SU-DHL-6 (cell line): ENCODE measurements around the gene F8.
"Not testable (repeated sequence)": the region's sequence is repeated elsewhere in the genome, so short reads cannot be mapped to it uniquely, and the experiment has no call there.

Source experiments
- H2AFZ ChIP-seq: fragments of 200-600 bp; sonication (generic); 2 replicates; pipeline ENCODE4 v1.6.1; 2014; ENCODE audit warnings: low read depth, mild to moderate bottlenecking, moderate library complexity, mixed read lengths, antibody characterized with exemption, low read length; ENCODE audit not compliant: severe bottlenecking
- H3F3A ChIP-seq: fragments of 200-600 bp; shearing (Covaris generic); 2 replicates; pipeline ENCODE4 v1.6.0; 2016; ENCODE audit warnings: antibody characterized with exemption, mild to moderate bottlenecking; ENCODE audit not compliant: insufficient read depth
- H3K27ac ChIP-seq: fragments of 200-600 bp; sonication (generic); 2 replicates; pipeline ENCODE4 v1.5.1; 2016; ENCODE audit warnings: low read depth, mild to moderate bottlenecking, low read length, moderate library complexity, mixed read lengths
- H3K27me3 ChIP-seq: fragments of 200-600 bp; sonication (generic), shearing (Covaris generic); 2 replicates; pipeline ENCODE4 v1.6.0; 2014; ENCODE audit warnings: mild to moderate bottlenecking, low read length
- H3K36me3 ChIP-seq: fragments of 200-600 bp; sonication (generic); 2 replicates; pipeline ENCODE4 v1.6.1; 2014; ENCODE audit warnings: mild to moderate bottlenecking, low read length, mixed read lengths
- H3K4me2 ChIP-seq: fragments of 300-600, 200-600 bp; shearing (Covaris generic), sonication (generic); 2 replicates; pipeline ENCODE4 v1.6.0; 2014; ENCODE audit warnings: low read length, low read depth, mild to moderate bottlenecking; ENCODE audit not compliant: poor library complexity, severe bottlenecking
- H3K4me3 ChIP-seq: fragments of 200-600 bp; sonication (generic); 2 replicates; pipeline ENCODE4 v1.5.1; 2014; ENCODE audit warnings: antibody characterized with exemption, low read length, mild to moderate bottlenecking, mixed read lengths; ENCODE audit not compliant: insufficient read depth, poor library complexity, severe bottlenecking
- H3K79me2 ChIP-seq: fragments of 200-600 bp; sonication (generic); 2 replicates; pipeline ENCODE4 v1.6.1; 2014; ENCODE audit warnings: mild to moderate bottlenecking, low read length, moderate library complexity; ENCODE audit not compliant: insufficient read depth
- H3K9ac ChIP-seq: fragments of 200-600 bp; sonication (generic); 2 replicates; pipeline ENCODE4 v1.7.0; 2014; ENCODE audit warnings: mild to moderate bottlenecking, low read length
- H3K9me2 ChIP-seq: fragments of 200-600 bp; sonication (generic); replicated peaks from 2 replicates; pipeline ENCODE4 v1.6.1; 2014; ENCODE audit warnings: low read length; ENCODE audit not compliant: insufficient read depth
- H3K9me3 ChIP-seq: fragments of 200-600 bp; sonication (generic); 2 replicates; pipeline ENCODE4 v1.6.1; 2014; ENCODE audit warnings: low read length, mixed read lengths; ENCODE audit not compliant: insufficient read depth
- H4K20me1 ChIP-seq: fragments of 200-600 bp; sonication (generic); 2 replicates; pipeline ENCODE4 v1.6.1; 2014; ENCODE audit warnings: low read depth, mild to moderate bottlenecking, antibody characterized with exemption, low read length, moderate library complexity, mixed read lengths
- EZH2phosphoT487 ChIP-seq: fragments of 200-600 bp; sonication (generic), shearing (Covaris generic); conservative IDR thresholded peaks from 2 replicates; pipeline ENCODE4 v1.6.1; 2018; ENCODE audit warnings: mild to moderate bottlenecking, antibody characterized with exemption, low read length, moderate library complexity, mixed read lengths
- TF ChIP-seq, protein P1 (sequence below): fragments of 200-600 bp; sonication (generic); IDR thresholded peaks from one replicate; pipeline ENCODE4 v1.5.1; 2017; ENCODE audit warnings: antibody characterized with exemption, mild to moderate bottlenecking, low read length, moderate library complexity; ENCODE audit not compliant: insufficient read depth, poor library complexity, severe bottlenecking

The F8 gene

DNA sequence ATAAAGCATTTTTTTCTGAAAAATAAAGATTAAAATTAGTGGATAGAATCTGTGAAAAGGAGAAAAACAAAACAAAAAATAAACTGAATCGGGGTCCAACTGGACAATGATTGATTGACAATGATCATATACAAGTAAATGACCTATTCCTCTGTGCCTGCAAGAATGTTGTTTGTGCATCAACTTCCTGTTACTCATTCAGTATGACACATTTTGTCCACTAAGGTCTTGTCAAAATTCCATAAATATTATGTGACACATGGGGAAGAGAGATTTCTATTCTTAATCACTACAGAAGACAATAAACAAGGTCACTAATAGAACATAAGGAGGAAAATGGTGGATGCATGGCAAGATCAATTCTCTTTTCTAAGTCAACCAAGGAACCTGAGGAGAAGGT is 54.9 kb downstream of the F8 start:
- Histone ChIP-seq H2AFZ (no peak overlapping the region), H3K9ac (no peak overlapping the region), H3K27me3 (no peaks in the 10 kb centered on the region), H4K20me1 (no peaks in the 10 kb centered on the region), H3K36me3 (no peaks in the 10 kb centered on the region), H3K4me3 (no peak overlapping the region), H3K4me2 (no peak overlapping the region), H3F3A (no peaks in the 10 kb centered on the region), H3K79me2 (no peaks in the 10 kb centered on the region), H3K9me3 (no peaks in the 10 kb centered on the region), H3K27ac (no peak overlapping the region), H3K9me2 (no peaks in the 10 kb centered on the region)
- TF ChIP-seq, protein P1, sequence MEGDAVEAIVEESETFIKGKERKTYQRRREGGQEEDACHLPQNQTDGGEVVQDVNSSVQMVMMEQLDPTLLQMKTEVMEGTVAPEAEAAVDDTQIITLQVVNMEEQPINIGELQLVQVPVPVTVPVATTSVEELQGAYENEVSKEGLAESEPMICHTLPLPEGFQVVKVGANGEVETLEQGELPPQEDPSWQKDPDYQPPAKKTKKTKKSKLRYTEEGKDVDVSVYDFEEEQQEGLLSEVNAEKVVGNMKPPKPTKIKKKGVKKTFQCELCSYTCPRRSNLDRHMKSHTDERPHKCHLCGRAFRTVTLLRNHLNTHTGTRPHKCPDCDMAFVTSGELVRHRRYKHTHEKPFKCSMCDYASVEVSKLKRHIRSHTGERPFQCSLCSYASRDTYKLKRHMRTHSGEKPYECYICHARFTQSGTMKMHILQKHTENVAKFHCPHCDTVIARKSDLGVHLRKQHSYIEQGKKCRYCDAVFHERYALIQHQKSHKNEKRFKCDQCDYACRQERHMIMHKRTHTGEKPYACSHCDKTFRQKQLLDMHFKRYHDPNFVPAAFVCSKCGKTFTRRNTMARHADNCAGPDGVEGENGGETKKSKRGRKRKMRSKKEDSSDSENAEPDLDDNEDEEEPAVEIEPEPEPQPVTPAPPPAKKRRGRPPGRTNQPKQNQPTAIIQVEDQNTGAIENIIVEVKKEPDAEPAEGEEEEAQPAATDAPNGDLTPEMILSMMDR: no peak
- TF ChIP-seq EZH2phosphoT487: no peak

DNA sequence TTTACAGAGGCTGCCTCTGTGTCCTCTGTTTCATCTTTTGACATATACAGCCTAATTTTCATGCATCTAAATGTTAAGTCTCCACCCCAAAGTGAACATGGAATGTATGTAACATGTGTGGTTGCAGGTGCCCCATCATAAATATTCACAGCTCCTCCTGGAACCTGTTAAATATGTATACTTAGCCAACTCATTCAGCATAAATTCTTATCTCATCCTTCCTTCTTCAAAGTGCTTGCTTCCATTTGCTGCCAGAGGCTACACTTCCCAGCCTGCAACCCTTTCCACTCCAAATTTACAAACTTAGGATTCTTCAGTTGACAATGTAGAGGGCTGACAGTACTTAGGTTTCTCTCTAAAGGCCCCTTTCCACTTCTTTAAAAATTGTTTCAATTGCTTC is 60.6 kb downstream of the F8 start:
- Histone ChIP-seq H3K9ac (no peak overlapping the region), H2AFZ (no peak overlapping the region), H4K20me1 (no peaks in the 10 kb centered on the region), H3K4me3 (no peak overlapping the region), H3K4me2 (no peak overlapping the region), H3F3A (no peaks in the 10 kb centered on the region), H3K36me3 (no peaks in the 10 kb centered on the region), H3K79me2 (no peaks in the 10 kb centered on the region), H3K27ac (no peak overlapping the region), H3K9me2 (no peaks in the 10 kb centered on the region), H3K9me3 (no peaks in the 10 kb centered on the region), H3K27me3 (no peaks in the 10 kb centered on the region)
- TF ChIP-seq EZH2phosphoT487: no peak
- TF ChIP-seq, protein P1: no peak

DNA sequence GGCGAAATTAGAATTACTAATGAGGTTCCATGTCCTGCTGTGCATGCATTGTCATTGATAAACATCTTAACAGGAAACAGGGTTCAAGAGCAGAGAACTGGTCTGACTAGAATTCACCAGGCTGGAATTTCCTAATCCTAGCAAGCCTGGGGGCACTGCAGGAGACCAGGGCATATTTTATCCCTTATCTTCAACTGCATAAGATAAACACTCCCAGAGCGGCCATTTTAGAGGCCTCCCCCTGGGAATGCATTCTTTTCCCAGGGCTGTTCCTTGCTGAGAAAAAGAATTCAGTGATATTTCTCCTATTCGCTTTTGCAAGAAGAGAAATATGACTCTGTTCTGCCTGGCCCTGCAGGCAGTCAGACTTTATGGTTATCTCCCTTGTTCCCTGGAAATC is 66.7 kb downstream of the F8 start:
- H2AFZ ChIP-seq, H3K79me2 ChIP-seq, H3K9ac ChIP-seq, H3K27ac ChIP-seq, H3K36me3 ChIP-seq, H3K9me3 ChIP-seq, H4K20me1 ChIP-seq, H3K4me3 ChIP-seq, H3K9me2 ChIP-seq, H3K4me2 ChIP-seq, H3K27me3 ChIP-seq, H3F3A ChIP-seq: not testable (repeated sequence)

DNA sequence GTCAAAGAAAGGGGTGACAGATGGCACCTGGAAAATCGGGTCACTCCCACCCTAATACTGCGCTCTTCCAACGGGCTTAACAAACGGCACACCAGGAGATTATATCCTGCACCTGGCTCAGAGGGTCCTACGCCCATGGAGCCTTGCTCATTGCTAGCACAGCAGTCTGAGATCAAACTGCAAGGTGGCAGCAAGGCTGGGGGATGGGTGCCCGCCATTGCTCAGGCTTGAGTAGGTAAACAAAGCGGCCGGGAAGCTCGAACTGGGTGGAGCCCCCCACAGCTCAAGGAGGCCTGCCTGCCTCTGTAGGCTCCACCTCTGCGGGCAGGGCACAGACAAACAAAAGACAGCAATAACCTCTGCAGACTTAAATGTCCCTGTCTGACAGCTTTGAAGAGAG is 83.3 kb downstream of the F8 start:
- H3K79me2 ChIP-seq, H3K9me2 ChIP-seq, H3K9me3 ChIP-seq, H3K36me3 ChIP-seq, H3K27me3 ChIP-seq, H3F3A ChIP-seq, H3K4me2 ChIP-seq, H3K27ac ChIP-seq, H4K20me1 ChIP-seq, H3K9ac ChIP-seq, H2AFZ ChIP-seq, H3K4me3 ChIP-seq: not testable (repeated sequence)

DNA sequence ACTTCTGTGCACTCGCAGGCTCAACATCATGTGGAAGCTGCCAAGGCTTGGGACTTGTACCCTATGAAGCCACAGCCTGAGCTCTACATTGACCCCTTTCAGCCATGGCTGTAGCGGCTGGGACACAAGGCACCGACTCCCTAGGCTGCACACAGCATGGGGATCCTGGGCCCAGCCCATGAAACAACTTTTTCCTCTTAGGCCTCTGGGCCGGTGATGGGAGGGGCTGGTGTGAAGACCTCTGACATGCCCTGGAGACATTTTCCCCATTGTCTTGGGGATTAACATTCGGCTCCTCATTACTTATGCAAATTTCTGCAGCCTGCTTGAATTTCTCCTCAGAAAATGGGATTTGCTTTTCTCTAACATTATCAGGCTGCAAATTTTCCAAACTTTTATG is 97.8 kb downstream of the F8 start:
- not testable (repeated sequence) for H4K20me1 ChIP-seq, H2AFZ ChIP-seq, H3K27ac ChIP-seq, H3K4me3 ChIP-seq, H3K79me2 ChIP-seq, H3F3A ChIP-seq, H3K4me2 ChIP-seq, H3K9ac ChIP-seq, H3K36me3 ChIP-seq, H3K27me3 ChIP-seq, H3K9me3 ChIP-seq, H3K9me2 ChIP-seq
